ENCODE results near the gene ZBTB16.

- TF ChIP-seq CTCF (optimal IDR thresholded peaks at IDR 0.05 in 1 of 3, IDR thresholded peaks at IDR 0.05 in 1 of 3, conservative IDR thresholded peaks at IDR 0.05 in 1 of 3; ENCODE audit: extremely low read depth in 1 of 3, insufficient read depth in 2 of 3, low read length in 3 of 3) (no peak), EZH2 (IDR thresholded peaks at IDR 0.05; ENCODE audit: low read length) (no peak)
Observed at GRCh38 chr11:114188851-114189570, 129.5 kb downstream of the ZBTB16 start.
